ENCODE results near the gene LIG1. TPM values are rescaled to one million over a fixed set of nuclear protein-coding genes. Genes with fewer than 3 reads are reported as not detected.

The LIG1 gene
- total RNA-seq: 100 to 1,000 TPM; 158 to 168 TPM

- DNase-seq (peak; percentile 95), ATAC-seq (ENCODE audit: low read depth) (peak; percentile 88)
- H3K9me3 Mint-ChIP-seq: no peaks in the 10 kb centered on the region
- peaks cover 31% of the 10 kb centered on the region for H3K4me1 Mint-ChIP-seq
- H3K27ac Mint-ChIP-seq: peak within 1 kb of the TSS; percentile 99
- POLR2A ChIA-PET: interaction anchor here (0.6 to 3.5 kb wide), 8 partner anchors 15 to 1641 kb away, joined by 3 to 25 read pairs (median 3); partner anchors contain the start of genes PLA2G4C, SYNGR4 and TMEM143
- H3K36me3 Mint-ChIP-seq: peaks cover 30% of the 10 kb centered on the region
- peak within 1 kb of the TSS; percentile 99 for H3K4me3 Mint-ChIP-seq
- H3K27me3 Mint-ChIP-seq: no peaks in the 10 kb centered on the region
Observed at GRCh38 chr19:48169939-48170803, at the start of gene LIG1, which contains the start of gene ZSWIM9. TSS of gene LIG1 (minus strand) at chr19:48170344. CDS start at chr19:48165566, 4,778 bp downstream. TSS of gene ZSWIM9 (plus strand) at chr19:48170680. CDS start at chr19:48171803, 1,123 bp downstream.

- no peak overlapping the region for H3K27ac Mint-ChIP-seq
- no peaks in the 10 kb centered on the region for H3K9me3 Mint-ChIP-seq
- no peak for ATAC-seq (ENCODE audit: low read depth)
- DNase-seq: no peak
- peaks cover 3% of the 10 kb centered on the region for H3K4me1 Mint-ChIP-seq
- POLR2A ChIA-PET: interaction anchor here (0.9 to 1.1 kb wide), 2 partner anchors 14 to 40 kb away, joined by 3 read pairs; no protein-coding TSS in a partner anchor
- peaks cover 33% of the 10 kb centered on the region for H3K36me3 Mint-ChIP-seq
- H3K27me3 Mint-ChIP-seq: no peaks in the 10 kb centered on the region
- H3K4me3 Mint-ChIP-seq: no peak overlapping the region
Observed at GRCh38 chr19:48218997-48219396, 48.9 kb upstream of the LIG1 start.

- ATAC-seq (ENCODE audit: low read depth): no peak
- POLR2A ChIA-PET: interaction anchor here (1.4 kb wide), 1 partner anchor 12 kb away, joined by 5 read pairs; no protein-coding TSS in a partner anchor
- Mint-ChIP-seq H3K27me3 (no peaks in the 10 kb centered on the region), H3K4me1 (peaks cover 9% of the 10 kb centered on the region), H3K27ac (no peak overlapping the region), H3K36me3 (peaks cover 35% of the 10 kb centered on the region), H3K9me3 (no peaks in the 10 kb centered on the region), H3K4me3 (no peak overlapping the region)
- no peak for DNase-seq
Observed at GRCh38 chr19:48216933-48217332, 46.8 kb upstream of the LIG1 start.

- no peak for ATAC-seq (ENCODE audit: low read depth)
- no peak for DNase-seq
- H3K36me3 Mint-ChIP-seq: peaks cover 42% of the 10 kb centered on the region
- H3K27ac Mint-ChIP-seq: no peak overlapping the region
- H3K4me1 Mint-ChIP-seq: peaks cover 11% of the 10 kb centered on the region
- H3K9me3 Mint-ChIP-seq: no peaks in the 10 kb centered on the region
- POLR2A ChIA-PET: no interaction called here
- no peak overlapping the region for H3K4me3 Mint-ChIP-seq
- no peaks in the 10 kb centered on the region for H3K27me3 Mint-ChIP-seq
Observed at GRCh38 chr19:48213959-48214358, 43.8 kb upstream of the LIG1 start.

- H3K27me3 Mint-ChIP-seq: no peaks in the 10 kb centered on the region
- ATAC-seq (ENCODE audit: low read depth) (no peak), DNase-seq (no peak)
- H3K4me3 Mint-ChIP-seq: no peak overlapping the region
- H3K4me1 Mint-ChIP-seq: peaks cover 25% of the 10 kb centered on the region
- H3K36me3 Mint-ChIP-seq: peaks cover 36% of the 10 kb centered on the region
- peak overlapping the region; percentile 2 for H3K27ac Mint-ChIP-seq
- POLR2A ChIA-PET: no interaction called here
- H3K9me3 Mint-ChIP-seq: no peaks in the 10 kb centered on the region
Observed at GRCh38 chr19:48210005-48210404, 39.9 kb upstream of the LIG1 start.

- Mint-ChIP-seq H3K36me3 (peaks cover 24% of the 10 kb centered on the region), H3K4me1 (peaks cover 20% of the 10 kb centered on the region), H3K27me3 (no peaks in the 10 kb centered on the region), H3K27ac (peak overlapping the region; percentile 22), H3K4me3 (no peak overlapping the region), H3K9me3 (no peaks in the 10 kb centered on the region)
- POLR2A ChIA-PET: interaction anchor here (0.5 to 0.7 kb wide), 2 partner anchors 67 to 771 kb away, joined by 3 to 4 read pairs; no protein-coding TSS in a partner anchor
- no peak for ATAC-seq (ENCODE audit: low read depth)
- DNase-seq: no peak
Observed at GRCh38 chr19:48206397-48207093, 36.4 kb upstream of the LIG1 start.

GRCh38 chr19:48203794-48204628, 33.9 kb upstream of the LIG1 start:
- peaks cover 13% of the 10 kb centered on the region for H3K36me3 Mint-ChIP-seq
- no peaks in the 10 kb centered on the region for H3K27me3 Mint-ChIP-seq
- H3K4me3 Mint-ChIP-seq: no peak overlapping the region
- peaks cover 22% of the 10 kb centered on the region for H3K4me1 Mint-ChIP-seq
- POLR2A ChIA-PET: interaction anchor here (0.5 to 3.3 kb wide), 23 partner anchors 8 to 807 kb away, joined by 3 to 29 read pairs (median 3); partner anchors contain the start of genes CARD8, LIG1, RPL18 and SYNGR4
- DNase-seq (peak; percentile 86), ATAC-seq (ENCODE audit: low read depth) (peak; percentile 100)
- H3K9me3 Mint-ChIP-seq: no peaks in the 10 kb centered on the region
- no peak overlapping the region for H3K27ac Mint-ChIP-seq

GRCh38 chr19:48203222-48203793, 33.2 kb upstream of the LIG1 start:
- Mint-ChIP-seq H3K9me3 (no peaks in the 10 kb centered on the region), H3K4me1 (peaks cover 20% of the 10 kb centered on the region), H3K4me3 (no peak overlapping the region), H3K27me3 (no peaks in the 10 kb centered on the region), H3K36me3 (peaks cover 12% of the 10 kb centered on the region), H3K27ac (no peak overlapping the region)
- no peak for ATAC-seq (ENCODE audit: low read depth)
- DNase-seq: no peak
- POLR2A ChIA-PET: interaction anchor here (0.6 to 3.3 kb wide), 20 partner anchors 9 to 415 kb away, joined by 3 to 29 read pairs (median 4); partner anchors contain the start of genes CARD8, LIG1, RPL18 and SYNGR4

- no peak overlapping the region for H3K4me3 Mint-ChIP-seq
- DNase-seq (no peak), ATAC-seq (ENCODE audit: low read depth) (no peak)
- H3K27ac Mint-ChIP-seq: no peak overlapping the region
- H3K27me3 Mint-ChIP-seq: no peaks in the 10 kb centered on the region
- no peaks in the 10 kb centered on the region for H3K9me3 Mint-ChIP-seq
- H3K4me1 Mint-ChIP-seq: peaks cover 8% of the 10 kb centered on the region
- POLR2A ChIA-PET: no interaction called here
- peaks cover 6% of the 10 kb centered on the region for H3K36me3 Mint-ChIP-seq
Observed at GRCh38 chr19:48196933-48197665, 27.0 kb upstream of the LIG1 start.

- no peaks in the 10 kb centered on the region for H3K9me3 Mint-ChIP-seq
- H3K27me3 Mint-ChIP-seq: no peaks in the 10 kb centered on the region
- no peak for DNase-seq
- peaks cover 9% of the 10 kb centered on the region for H3K36me3 Mint-ChIP-seq
- H3K4me1 Mint-ChIP-seq: peaks cover 7% of the 10 kb centered on the region
- POLR2A ChIA-PET: no interaction called here
- no peak overlapping the region for H3K27ac Mint-ChIP-seq
- ATAC-seq (ENCODE audit: low read depth): no peak
- H3K4me3 Mint-ChIP-seq: no peak overlapping the region
Observed at GRCh38 chr19:48196321-48196763, 26.2 kb upstream of the LIG1 start.

- peaks cover 12% of the 10 kb centered on the region for H3K36me3 Mint-ChIP-seq
- ATAC-seq (ENCODE audit: low read depth): no peak
- no peak overlapping the region for H3K4me3 Mint-ChIP-seq
- no peak for DNase-seq
- H3K27ac Mint-ChIP-seq: peak overlapping the region; percentile 42
- H3K4me1 Mint-ChIP-seq: peaks cover 9% of the 10 kb centered on the region
- no peaks in the 10 kb centered on the region for H3K9me3 Mint-ChIP-seq
- no peaks in the 10 kb centered on the region for H3K27me3 Mint-ChIP-seq
- POLR2A ChIA-PET: interaction anchor here (1.2 kb wide), 1 partner anchor 8 kb away, joined by 3 read pairs; no protein-coding TSS in a partner anchor
Observed at GRCh38 chr19:48194844-48195830, 25.0 kb upstream of the LIG1 start.

Measured in activated naive CD8-positive, alpha-beta T cell treated with anti-CD3 and anti-CD28 coated beads, Interleukin-2, amount 10 ng/mL, durations not matched to agents 7 days and 5 days (primary cell).